ENCODE data around the gene DHX16.
"Not testable (repeated sequence)": the region's sequence is repeated elsewhere in the genome, so short reads cannot be mapped to it uniquely, and the experiment has no call there.

Gene DHX16

GRCh38 chr6:30678964-30679726 is 6.3 kb upstream of the DHX16 start:
- no peak for FAIRE-seq

GRCh38 chr6:30676660-30677285 is 4.0 kb upstream of the DHX16 start:
- no peak for FAIRE-seq

- FAIRE-seq: no peak
Measured at GRCh38 chr6:30670760-30671527, 1.9 kb downstream of the DHX16 start.

- not testable (repeated sequence) for FAIRE-seq
Measured at GRCh38 chr6:30666300-30666699, 6.5 kb downstream of the DHX16 start.

- FAIRE-seq: no peak
Measured at GRCh38 chr6:30664994-30665767, 7.6 kb downstream of the DHX16 start.

GRCh38 chr6:30657922-30658321 is 14.9 kb downstream of the DHX16 start:
- not testable (repeated sequence) for FAIRE-seq

- FAIRE-seq: no peak
Measured at GRCh38 chr6:30657454-30657853, 15.4 kb downstream of the DHX16 start.

- FAIRE-seq: no peak
Measured at GRCh38 chr6:30656513-30656912, 16.3 kb downstream of the DHX16 start.

- FAIRE-seq: no peak
Measured at GRCh38 chr6:30655743-30656094, 17.1 kb downstream of the DHX16 start.

- FAIRE-seq: no peak
Measured at GRCh38 chr6:30654798-30655742, 17.7 kb downstream of the DHX16 start.

GRCh38 chr6:30651143-30651542 is 21.7 kb downstream of the DHX16 start:
- no peak for FAIRE-seq

GRCh38 chr6:30647242-30648116 is 25.3 kb downstream of the DHX16 start:
- FAIRE-seq: no peak

GRCh38 chr6:30646450-30647241 is 26.2 kb downstream of the DHX16 start, which contains the start of gene C6orf136:
C6orf136 (plus strand) TSS chr6:30647133; CDS start chr6:30647232, 99 bp downstream.
- FAIRE-seq: no peak

GRCh38 chr6:30645989-30646388 is 26.8 kb downstream of the DHX16 start:
- no peak for FAIRE-seq

GRCh38 chr6:30644769-30645168 is 28.0 kb downstream of the DHX16 start:
- no peak for FAIRE-seq

- FAIRE-seq: no peak
Measured at GRCh38 chr6:30643656-30644055, 29.1 kb downstream of the DHX16 start.

- FAIRE-seq: no peak
Measured at GRCh38 chr6:30641048-30641447, 31.8 kb downstream of the DHX16 start.

GRCh38 chr6:30640481-30640880 is 32.3 kb downstream of the DHX16 start:
- FAIRE-seq: no peak

- FAIRE-seq: no peak
Measured at GRCh38 chr6:30635834-30636233, 37.0 kb downstream of the DHX16 start.
